RWPE1 (cell line): Measurements from ENCODE around the gene NAPA.
A peak's percentile ranks its signal among the peaks of the same experiment; 100 is the strongest.

Experiments used
- CTCF ChIA-PET: fragments of 350-600 bp; sonication (Branson Sonifier 250); formaldehyde crosslinking; extraction: SDS; loops from one replicate; lab custom pipeline; 2021; lab: Yijun Ruan, JAX
- POLR2A ChIA-PET: fragments of 400-600 bp; formaldehyde crosslinking; extraction: SDS; loops from one replicate; lab custom pipeline; 2020; ENCODE audit warnings: antibody characterized with exemption; ENCODE audit not compliant: low non-redundant PET; lab: Yijun Ruan, JAX
- DNase-seq: peaks from one replicate; pipeline ENCODE4 v3.0.0; 2012; ENCODE audit warnings: low spot score
- H3K27ac ChIP-seq: fragments of 450-650 bp; 2 replicates; pipeline ENCODE4 v1.5.1; 2017
- TF ChIP-seq, protein P1 (sequence below): fragments of 450-650 bp; conservative IDR thresholded peaks from 2 replicates; pipeline ENCODE4 v1.5.1; 2017; ENCODE audit warnings: low read depth, mild to moderate bottlenecking

NAPA gene

DNA sequence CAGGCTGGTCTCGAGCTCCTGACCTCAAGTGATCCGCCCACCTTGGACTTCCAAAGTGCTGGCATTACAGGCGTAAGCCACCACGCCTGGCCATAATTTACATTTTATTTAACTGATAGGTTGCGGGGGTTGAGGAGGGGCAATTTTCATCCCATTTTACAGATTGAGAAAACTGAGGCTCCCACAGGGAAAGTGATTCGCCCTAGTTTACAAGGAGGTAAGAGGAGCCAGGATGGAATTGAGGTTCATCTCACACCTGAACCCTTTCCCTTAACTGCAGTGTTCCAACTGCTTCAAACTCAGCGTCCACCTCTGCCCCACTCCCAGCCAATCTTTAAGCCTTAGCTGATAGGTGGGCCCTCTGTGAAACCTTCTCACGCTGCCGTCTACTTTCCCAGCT lies 4.0 kb upstream of the NAPA start:
- ChIA-PET POLR2A (no interaction called here), CTCF (interaction anchor here (0.6 to 1.1 kb wide), 5 partner anchors 11 to 179 kb away, joined by 3 read pairs; no protein-coding TSS in a partner anchor)
- TF ChIP-seq, protein P1, sequence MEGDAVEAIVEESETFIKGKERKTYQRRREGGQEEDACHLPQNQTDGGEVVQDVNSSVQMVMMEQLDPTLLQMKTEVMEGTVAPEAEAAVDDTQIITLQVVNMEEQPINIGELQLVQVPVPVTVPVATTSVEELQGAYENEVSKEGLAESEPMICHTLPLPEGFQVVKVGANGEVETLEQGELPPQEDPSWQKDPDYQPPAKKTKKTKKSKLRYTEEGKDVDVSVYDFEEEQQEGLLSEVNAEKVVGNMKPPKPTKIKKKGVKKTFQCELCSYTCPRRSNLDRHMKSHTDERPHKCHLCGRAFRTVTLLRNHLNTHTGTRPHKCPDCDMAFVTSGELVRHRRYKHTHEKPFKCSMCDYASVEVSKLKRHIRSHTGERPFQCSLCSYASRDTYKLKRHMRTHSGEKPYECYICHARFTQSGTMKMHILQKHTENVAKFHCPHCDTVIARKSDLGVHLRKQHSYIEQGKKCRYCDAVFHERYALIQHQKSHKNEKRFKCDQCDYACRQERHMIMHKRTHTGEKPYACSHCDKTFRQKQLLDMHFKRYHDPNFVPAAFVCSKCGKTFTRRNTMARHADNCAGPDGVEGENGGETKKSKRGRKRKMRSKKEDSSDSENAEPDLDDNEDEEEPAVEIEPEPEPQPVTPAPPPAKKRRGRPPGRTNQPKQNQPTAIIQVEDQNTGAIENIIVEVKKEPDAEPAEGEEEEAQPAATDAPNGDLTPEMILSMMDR = no peak

DNA sequence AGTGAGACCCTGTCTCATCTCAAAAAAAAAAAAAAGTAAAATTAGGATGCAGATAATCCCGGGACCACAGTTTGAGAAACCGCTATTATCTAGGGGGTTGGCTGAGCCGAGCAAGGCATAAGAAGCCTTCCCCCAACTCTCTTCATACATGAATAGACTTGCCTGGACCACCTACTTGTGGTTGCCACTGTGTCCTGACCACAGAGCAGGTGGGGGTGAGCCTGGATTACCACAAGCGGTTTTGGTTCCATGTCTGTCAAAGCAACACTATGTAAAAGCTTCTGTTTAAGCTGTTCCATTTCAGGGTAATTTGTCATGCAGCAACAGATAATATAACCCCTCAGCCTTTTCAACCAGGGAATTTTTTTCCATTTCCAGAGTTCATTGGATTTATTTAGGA lies 3.3 kb upstream of the NAPA start:
- CTCF ChIA-PET = interaction anchor here (0.5 to 0.9 kb wide), 4 partner anchors 32 to 510 kb away, joined by 3 to 8 read pairs (median 4); no protein-coding TSS in a partner anchor
- H3K27ac ChIP-seq = no peak overlapping the region

More for the DNA sequence above, 4.0 kb upstream of the NAPA start:
- no peak overlapping the region for H3K27ac ChIP-seq
- DNase-seq = no peak

DNA sequence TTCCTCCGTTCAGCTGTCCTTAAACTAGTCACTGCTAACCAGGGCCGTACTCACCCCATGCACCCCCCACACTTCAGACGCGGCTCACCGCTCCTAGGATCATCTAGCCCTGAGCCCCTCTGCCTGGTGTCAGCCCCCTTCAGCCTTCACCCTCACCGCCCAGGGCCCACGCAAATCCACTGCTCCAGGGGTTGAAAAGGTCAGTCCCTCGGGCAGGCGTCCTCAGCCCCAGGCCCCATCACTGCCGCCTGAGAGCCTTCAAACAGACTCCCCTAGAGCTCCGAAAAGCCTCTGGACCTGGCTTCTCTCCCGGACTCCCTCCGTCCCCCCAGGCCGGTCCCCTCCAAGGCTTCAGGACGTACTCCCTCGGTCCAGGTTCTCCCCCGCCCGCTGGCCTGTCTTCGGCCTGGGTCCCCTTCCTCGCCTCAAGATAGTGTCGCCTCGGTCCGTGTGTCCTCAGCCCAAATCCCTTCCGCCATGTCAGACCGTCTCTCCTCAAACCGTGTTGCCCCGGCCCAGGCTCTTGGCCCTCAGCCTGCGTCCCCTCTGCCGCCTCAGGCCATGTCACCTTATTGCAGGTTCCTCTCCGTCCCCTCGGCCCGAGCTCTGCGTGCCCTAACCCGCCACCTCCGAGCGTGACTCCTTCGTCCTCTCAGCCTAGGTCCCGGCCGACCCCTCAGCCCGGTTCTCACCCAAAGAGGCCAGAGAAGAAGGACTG lies 553 bp downstream of the NAPA start:
- TF ChIP-seq, protein P1 = no peak
- DNase-seq = no peak
- CTCF ChIA-PET = interaction anchor here (1.4 to 1.9 kb wide), 2 partner anchors 78 to 184 kb away, joined by 4 to 13 read pairs; no protein-coding TSS in a partner anchor
- POLR2A ChIA-PET = no interaction called here
- H3K27ac ChIP-seq = peak overlapping the region; percentile 96

More for the DNA sequence above, 3.3 kb upstream of the NAPA start:
- TF ChIP-seq, protein P1 = no peak
- POLR2A ChIA-PET = no interaction called here
- DNase-seq = no peak

DNA sequence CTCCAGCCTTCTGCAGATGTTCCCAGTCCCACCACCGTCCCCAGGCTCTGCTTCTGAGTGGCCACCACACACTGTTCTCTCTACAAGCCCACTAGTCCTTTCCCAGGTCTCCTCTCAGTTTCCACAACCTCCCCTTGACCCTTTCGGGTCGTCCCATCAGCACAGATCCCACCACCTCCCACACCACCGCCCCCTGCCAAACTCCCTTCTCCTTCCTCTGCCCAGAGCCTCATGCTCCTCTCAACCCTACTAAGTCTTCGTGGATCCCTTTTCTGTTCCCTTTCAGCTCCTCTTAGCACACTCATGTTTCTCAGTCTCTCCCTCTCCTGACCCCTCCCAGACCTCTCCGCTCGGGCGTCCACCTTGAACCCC lies 1.9 kb downstream of the NAPA start:
- DNase-seq = no peak
- CTCF ChIA-PET = interaction anchor here (0.6 to 1.4 kb wide), 3 partner anchors 29 to 185 kb away, joined by 3 to 5 read pairs (median 4); partner anchors contain the start of gene KPTN
- POLR2A ChIA-PET = interaction anchor here (0.5 kb wide), 2 partner anchors 87 to 136 kb away, joined by 5 to 8 read pairs; no protein-coding TSS in a partner anchor
- peak overlapping the region; percentile 96 for H3K27ac ChIP-seq
- TF ChIP-seq, protein P1 = no peak

DNA sequence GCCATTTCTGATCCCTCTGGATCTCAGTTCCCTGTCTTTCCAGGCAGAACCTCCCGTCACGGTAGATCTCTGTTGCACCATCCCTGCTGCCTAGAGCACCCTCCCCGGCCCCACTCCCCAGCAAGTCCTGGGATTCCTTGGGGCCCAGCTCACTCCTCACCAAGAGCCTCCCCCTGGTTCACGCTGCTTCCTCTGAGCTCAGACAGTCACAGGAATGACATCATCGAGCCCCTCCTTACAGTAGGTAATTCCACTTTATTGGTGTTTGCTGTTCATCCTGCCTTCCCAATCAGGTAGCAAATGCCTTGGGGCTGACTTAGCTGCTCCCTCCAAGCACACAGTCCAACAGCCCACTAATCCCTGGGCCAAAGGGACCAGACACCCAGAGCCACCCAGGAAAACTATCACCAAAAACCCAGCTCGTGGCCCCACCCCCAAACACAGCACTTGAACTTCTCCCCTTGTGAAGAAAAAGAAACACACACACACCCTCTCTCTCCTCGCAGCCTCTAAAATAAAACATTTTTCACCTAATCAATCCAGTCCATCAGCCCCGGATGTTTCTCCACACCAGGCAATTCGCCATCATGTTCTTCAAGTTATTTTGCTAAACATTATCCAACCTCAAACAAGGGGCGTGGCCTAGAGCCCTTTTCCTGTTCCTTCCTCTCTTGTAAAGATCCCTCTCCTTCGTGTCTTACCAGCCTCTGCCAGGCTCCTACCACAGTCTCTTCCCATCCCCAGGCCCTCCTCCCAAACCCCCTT lies 2.5 kb downstream of the NAPA start:
- H3K27ac ChIP-seq = peak overlapping the region; percentile 96
- POLR2A ChIA-PET = interaction anchor here (0.5 kb wide), 1 partner anchor 87 kb away, joined by 5 read pairs; no protein-coding TSS in a partner anchor
- TF ChIP-seq, protein P1 = no peak
- CTCF ChIA-PET = interaction anchor here (0.8 to 1.4 kb wide), 2 partner anchors 186 kb away, joined by 3 to 4 read pairs; no protein-coding TSS in a partner anchor
- DNase-seq = no peak

DNA sequence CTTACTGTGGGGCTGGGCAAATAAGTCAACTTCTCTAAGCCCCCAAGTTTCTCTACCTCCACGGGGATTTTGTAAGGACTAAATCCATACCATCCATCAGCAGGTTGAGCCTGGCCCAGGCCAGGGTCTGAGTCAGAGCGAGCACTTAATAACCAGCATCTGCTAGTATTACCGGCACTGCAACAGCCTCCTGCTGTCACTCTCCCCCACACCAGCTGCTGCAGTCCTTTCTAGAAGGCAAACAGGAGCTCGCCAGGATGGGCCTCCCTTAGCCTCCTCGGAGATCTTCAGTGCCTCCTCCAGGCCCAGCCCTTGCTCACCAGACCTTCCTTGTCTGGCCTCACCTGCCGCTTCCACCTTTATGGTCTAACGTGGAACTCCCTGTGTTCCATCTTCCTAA lies 3.2 kb downstream of the NAPA start:
- CTCF ChIA-PET = interaction anchor here (0.6 kb wide), 1 partner anchor 23 kb away, joined by 4 read pairs; no protein-coding TSS in a partner anchor

More for the DNA sequence above, 3.2 kb downstream of the NAPA start:
- TF ChIP-seq, protein P1 = no peak
- no peak for DNase-seq
- POLR2A ChIA-PET = no interaction called here
- H3K27ac ChIP-seq = peak overlapping the region; percentile 96
